Activated T-helper 17 cell treated with anti-CD3 and anti-CD28 coated beads, Interleukin-2, amount 50 U/mL, for 72 hours (primary cell): ENCODE measurements around the gene PSMG1. TPM values are rescaled to one million over a fixed set of nuclear protein-coding genes. Genes with fewer than 3 reads are reported as not detected.
"Not testable (repeated sequence)": the region's sequence is repeated elsewhere in the genome, so short reads cannot be mapped to it uniquely, and the experiment has no call there.

Experiments
- ATAC-seq: fragments of 150-1000 bp; cut with Tn5 transposase; replicated peaks from 2 replicates; pipeline ENCODE4 v1.10.0; 2021; ENCODE audit warnings: mild to moderate bottlenecking, moderate library complexity
- H3K27ac Mint-ChIP-seq: one replicate; pipeline ENCODE4 v1.8.0; 2022; ENCODE audit warnings: mixed read lengths
- H3K27me3 Mint-ChIP-seq: one replicate; pipeline ENCODE4 v1.8.0; 2022; ENCODE audit warnings: mixed read lengths
- H3K36me3 Mint-ChIP-seq: one replicate; pipeline ENCODE4 v1.8.0; 2022; ENCODE audit warnings: low read depth, mild to moderate bottlenecking, mixed read lengths
- H3K4me1 Mint-ChIP-seq: one replicate; pipeline ENCODE4 v1.8.0; 2022; ENCODE audit warnings: mixed read lengths
- H3K4me3 Mint-ChIP-seq: one replicate; pipeline ENCODE4 v1.8.0; 2022; ENCODE audit warnings: mild to moderate bottlenecking, mixed read lengths
- H3K9me3 Mint-ChIP-seq: one replicate; pipeline ENCODE4 v1.8.0; 2022; ENCODE audit warnings: mixed read lengths
- total RNA-seq, 2 donors: library from RNA; stranded (reverse); gene quantifications; one replicate each; pipeline ENCODE4 v1.2.3, GENCODE V29; 2022

PSMG1 gene
- 100 to 1,000 TPM in 1 of 2 donors, 10 to 100 TPM in 1; 46.8 to 107 TPM for total RNA-seq

- Mint-ChIP-seq H3K9me3 (no peaks in the 10 kb centered on the region), H3K27ac (peak within 1 kb of the TSS; percentile 89), H3K27me3 (no peaks in the 10 kb centered on the region), H3K36me3 (peaks cover 38% of the 10 kb centered on the region), H3K4me1 (peaks cover 15% of the 10 kb centered on the region), H3K4me3 (peak within 1 kb of the TSS; percentile 85)
- ATAC-seq, result peak; percentile 95
These were observed at the start of gene PSMG1 for GRCh38 chr21:39183272-39184049. Gene PSMG1 (minus strand): TSS chr21:39183451. CDS start chr21:39183385, 66 bp downstream.

GRCh38 chr21:39232861-39233291, 49.6 kb upstream of the PSMG1 start:
- Mint-ChIP-seq H3K4me3 (no peak overlapping the region), H3K4me1 (peaks cover 18% of the 10 kb centered on the region), H3K9me3 (no peaks in the 10 kb centered on the region), H3K27me3 (no peaks in the 10 kb centered on the region), H3K36me3 (peaks cover 100% of the 10 kb centered on the region), H3K27ac (no peak overlapping the region)
- no peak for ATAC-seq

GRCh38 chr21:39224930-39225329, 41.7 kb upstream of the PSMG1 start:
- Mint-ChIP-seq H3K36me3 (peaks cover 97% of the 10 kb centered on the region), H3K9me3 (no peaks in the 10 kb centered on the region), H3K4me3 (no peak overlapping the region), H3K27ac (peak overlapping the region; percentile 73), H3K4me1 (peaks cover 4% of the 10 kb centered on the region), H3K27me3 (no peaks in the 10 kb centered on the region)
- ATAC-seq, result peak; percentile 40

GRCh38 chr21:39221997-39222486, 38.8 kb upstream of the PSMG1 start:
- peaks cover 8% of the 10 kb centered on the region for H3K4me1 Mint-ChIP-seq
- H3K27ac Mint-ChIP-seq, result no peak overlapping the region
- no peaks in the 10 kb centered on the region for H3K27me3 Mint-ChIP-seq
- ATAC-seq, result no peak
- H3K4me3 Mint-ChIP-seq, result no peak overlapping the region
- peaks cover 97% of the 10 kb centered on the region for H3K36me3 Mint-ChIP-seq
- no peaks in the 10 kb centered on the region for H3K9me3 Mint-ChIP-seq

GRCh38 chr21:39221282-39221996, 38.2 kb upstream of the PSMG1 start:
- no peaks in the 10 kb centered on the region for H3K27me3 Mint-ChIP-seq
- H3K4me1 Mint-ChIP-seq, result peaks cover 8% of the 10 kb centered on the region
- no peak overlapping the region for H3K27ac Mint-ChIP-seq
- peaks cover 96% of the 10 kb centered on the region for H3K36me3 Mint-ChIP-seq
- no peak overlapping the region for H3K4me3 Mint-ChIP-seq
- ATAC-seq, result no peak
- H3K9me3 Mint-ChIP-seq, result no peaks in the 10 kb centered on the region

GRCh38 chr21:39220875-39221274, 37.6 kb upstream of the PSMG1 start:
- H3K9me3 Mint-ChIP-seq, H3K27ac Mint-ChIP-seq, ATAC-seq, H3K4me1 Mint-ChIP-seq, H3K27me3 Mint-ChIP-seq, H3K4me3 Mint-ChIP-seq: not testable (repeated sequence)
- peaks cover 96% of the 10 kb centered on the region for H3K36me3 Mint-ChIP-seq

GRCh38 chr21:39220150-39220549, 36.9 kb upstream of the PSMG1 start:
- H3K36me3 Mint-ChIP-seq, result peaks cover 97% of the 10 kb centered on the region
- ATAC-seq, result no peak
- no peak overlapping the region for H3K27ac Mint-ChIP-seq
- H3K9me3 Mint-ChIP-seq, result no peaks in the 10 kb centered on the region
- H3K4me1 Mint-ChIP-seq, result peaks cover 8% of the 10 kb centered on the region
- no peak overlapping the region for H3K4me3 Mint-ChIP-seq
- H3K27me3 Mint-ChIP-seq, result no peaks in the 10 kb centered on the region

- peaks cover 95% of the 10 kb centered on the region for H3K36me3 Mint-ChIP-seq
- no peak for ATAC-seq
- H3K4me1 Mint-ChIP-seq, result peaks cover 4% of the 10 kb centered on the region
- no peaks in the 10 kb centered on the region for H3K9me3 Mint-ChIP-seq
- H3K27ac Mint-ChIP-seq, result no peak overlapping the region
- no peak overlapping the region for H3K4me3 Mint-ChIP-seq
- H3K27me3 Mint-ChIP-seq, result no peaks in the 10 kb centered on the region
These were observed 34.8 kb upstream of the PSMG1 start for GRCh38 chr21:39218082-39218409.

GRCh38 chr21:39217356-39218081, 34.3 kb upstream of the PSMG1 start:
- no peak for ATAC-seq
- Mint-ChIP-seq H3K4me3 (no peak overlapping the region), H3K36me3 (peaks cover 95% of the 10 kb centered on the region), H3K9me3 (no peaks in the 10 kb centered on the region), H3K27me3 (no peaks in the 10 kb centered on the region), H3K27ac (no peak overlapping the region), H3K4me1 (peaks cover 4% of the 10 kb centered on the region)

- H3K36me3 Mint-ChIP-seq, result peaks cover 95% of the 10 kb centered on the region
- no peaks in the 10 kb centered on the region for H3K9me3 Mint-ChIP-seq
- no peak for ATAC-seq
- no peaks in the 10 kb centered on the region for H3K27me3 Mint-ChIP-seq
- no peak overlapping the region for H3K27ac Mint-ChIP-seq
- no peak overlapping the region for H3K4me3 Mint-ChIP-seq
- peaks cover 4% of the 10 kb centered on the region for H3K4me1 Mint-ChIP-seq
These were observed 33.0 kb upstream of the PSMG1 start for GRCh38 chr21:39216290-39216689.

- Mint-ChIP-seq H3K4me3 (no peak overlapping the region), H3K27ac (no peak overlapping the region), H3K27me3 (no peaks in the 10 kb centered on the region), H3K36me3 (peaks cover 96% of the 10 kb centered on the region), H3K9me3 (no peaks in the 10 kb centered on the region), H3K4me1 (peaks cover 13% of the 10 kb centered on the region)
- ATAC-seq, result no peak
These were observed 31.8 kb upstream of the PSMG1 start for GRCh38 chr21:39215078-39215477.

- H3K27ac Mint-ChIP-seq, result peak overlapping the region; percentile 65
These were observed 26.1 kb upstream of the PSMG1 start for GRCh38 chr21:39209334-39209688.

GRCh38 chr21:39208624-39209333, 25.5 kb upstream of the PSMG1 start:
- Mint-ChIP-seq H3K9me3 (no peaks in the 10 kb centered on the region), H3K36me3 (peaks cover 99% of the 10 kb centered on the region), H3K4me1 (peaks cover 17% of the 10 kb centered on the region), H3K4me3 (no peak overlapping the region), H3K27me3 (no peaks in the 10 kb centered on the region), H3K27ac (no peak overlapping the region)
- ATAC-seq, result no peak

More at GRCh38 chr21:39209334-39209688, 26.1 kb upstream of the PSMG1 start:
- Mint-ChIP-seq H3K27me3 (no peaks in the 10 kb centered on the region), H3K4me3 (no peak overlapping the region), H3K4me1 (peaks cover 17% of the 10 kb centered on the region), H3K36me3 (peaks cover 99% of the 10 kb centered on the region), H3K9me3 (no peaks in the 10 kb centered on the region)
- no peak for ATAC-seq

GRCh38 chr21:39204134-39204533, 20.9 kb upstream of the PSMG1 start:
- no peak for ATAC-seq
- no peaks in the 10 kb centered on the region for H3K27me3 Mint-ChIP-seq
- peaks cover 6% of the 10 kb centered on the region for H3K4me1 Mint-ChIP-seq
- no peaks in the 10 kb centered on the region for H3K9me3 Mint-ChIP-seq
- no peak overlapping the region for H3K4me3 Mint-ChIP-seq
- peaks cover 99% of the 10 kb centered on the region for H3K36me3 Mint-ChIP-seq
- no peak overlapping the region for H3K27ac Mint-ChIP-seq
